ENCODE measurements around the gene CDH20.

DNA sequence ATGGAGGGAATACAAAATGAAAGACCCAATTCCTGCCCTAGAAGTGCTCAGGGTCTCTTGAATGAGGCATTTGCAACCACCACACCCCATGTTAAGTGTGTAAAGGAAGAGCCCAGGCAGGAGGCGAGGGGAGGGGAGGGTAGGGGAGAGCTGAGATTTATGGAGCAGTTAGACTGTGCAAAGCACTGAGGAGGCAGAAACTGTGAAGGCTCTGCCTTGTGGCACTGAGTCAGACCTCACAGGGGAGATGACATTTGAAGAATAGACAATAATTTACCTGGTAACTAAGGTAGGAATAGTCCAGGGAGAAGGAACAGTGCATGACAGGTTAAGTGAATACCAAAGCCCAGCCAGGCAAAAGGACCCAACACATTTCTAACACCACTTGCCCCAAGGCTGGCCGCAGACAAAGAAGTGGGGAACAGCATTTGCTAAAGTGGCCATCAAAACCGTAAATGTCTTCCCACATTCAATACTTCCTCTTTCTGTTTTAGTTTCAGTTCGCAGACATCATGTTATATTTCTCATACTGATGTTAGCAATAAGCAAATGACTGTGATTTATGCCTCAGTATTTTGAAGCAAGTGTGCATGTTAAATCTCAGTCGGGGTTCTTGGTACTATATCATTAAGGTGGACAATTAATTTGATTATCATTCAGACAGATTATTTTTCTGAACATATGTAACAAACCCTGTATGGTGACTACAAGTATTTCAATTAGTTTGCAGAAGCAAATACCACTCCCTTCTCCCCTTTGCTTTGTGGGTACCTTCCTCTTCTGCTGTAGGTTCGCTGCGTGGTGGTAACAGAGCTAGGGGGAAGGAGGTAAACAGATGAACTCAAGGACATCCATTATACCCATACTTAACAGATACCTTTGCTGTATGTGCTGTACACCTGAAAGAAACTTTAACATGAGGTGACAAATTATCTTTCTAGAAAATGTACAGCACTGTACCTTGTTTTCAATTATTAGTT, 27.5 kb downstream of the CDH20 start:
- no peak for TF ChIP-seq RAD21 (conservative IDR thresholded peaks at IDR 0.05 in 1 of 2, IDR thresholded peaks at IDR 0.05 in 1 of 2)
- TF ChIP-seq, protein P1, sequence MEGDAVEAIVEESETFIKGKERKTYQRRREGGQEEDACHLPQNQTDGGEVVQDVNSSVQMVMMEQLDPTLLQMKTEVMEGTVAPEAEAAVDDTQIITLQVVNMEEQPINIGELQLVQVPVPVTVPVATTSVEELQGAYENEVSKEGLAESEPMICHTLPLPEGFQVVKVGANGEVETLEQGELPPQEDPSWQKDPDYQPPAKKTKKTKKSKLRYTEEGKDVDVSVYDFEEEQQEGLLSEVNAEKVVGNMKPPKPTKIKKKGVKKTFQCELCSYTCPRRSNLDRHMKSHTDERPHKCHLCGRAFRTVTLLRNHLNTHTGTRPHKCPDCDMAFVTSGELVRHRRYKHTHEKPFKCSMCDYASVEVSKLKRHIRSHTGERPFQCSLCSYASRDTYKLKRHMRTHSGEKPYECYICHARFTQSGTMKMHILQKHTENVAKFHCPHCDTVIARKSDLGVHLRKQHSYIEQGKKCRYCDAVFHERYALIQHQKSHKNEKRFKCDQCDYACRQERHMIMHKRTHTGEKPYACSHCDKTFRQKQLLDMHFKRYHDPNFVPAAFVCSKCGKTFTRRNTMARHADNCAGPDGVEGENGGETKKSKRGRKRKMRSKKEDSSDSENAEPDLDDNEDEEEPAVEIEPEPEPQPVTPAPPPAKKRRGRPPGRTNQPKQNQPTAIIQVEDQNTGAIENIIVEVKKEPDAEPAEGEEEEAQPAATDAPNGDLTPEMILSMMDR (IDR thresholded peaks at IDR 0.05), result no peak
- TF ChIP-seq RNF2 (IDR thresholded peaks at IDR 0.05; ENCODE audit: borderline replicate concordance, low read depth), result no peak
- TF ChIP-seq POLR2A (IDR thresholded peaks at IDR 0.05; ENCODE audit: low read length), result no peak
- TF ChIP-seq JUN (IDR thresholded peaks at IDR 0.05), result no peak
- no peak for TF ChIP-seq MAFK (IDR thresholded peaks at IDR 0.05; ENCODE audit: partially characterized antibody)
- TF ChIP-seq HEYL (CRISPR knock-in tag; IDR thresholded peaks at IDR 0.05), result no peak
- no peak for TF ChIP-seq SMC3 (IDR thresholded peaks at IDR 0.05)

All from A549 (cell line).